ENCODE results near the gene C2orf81. TPM values are rescaled to one million over a fixed set of nuclear protein-coding genes. Genes with fewer than 3 reads are reported as not detected.

C2orf81 gene
- total RNA-seq, 1 donor from 2014 or later: 1.6 TPM

DNA sequence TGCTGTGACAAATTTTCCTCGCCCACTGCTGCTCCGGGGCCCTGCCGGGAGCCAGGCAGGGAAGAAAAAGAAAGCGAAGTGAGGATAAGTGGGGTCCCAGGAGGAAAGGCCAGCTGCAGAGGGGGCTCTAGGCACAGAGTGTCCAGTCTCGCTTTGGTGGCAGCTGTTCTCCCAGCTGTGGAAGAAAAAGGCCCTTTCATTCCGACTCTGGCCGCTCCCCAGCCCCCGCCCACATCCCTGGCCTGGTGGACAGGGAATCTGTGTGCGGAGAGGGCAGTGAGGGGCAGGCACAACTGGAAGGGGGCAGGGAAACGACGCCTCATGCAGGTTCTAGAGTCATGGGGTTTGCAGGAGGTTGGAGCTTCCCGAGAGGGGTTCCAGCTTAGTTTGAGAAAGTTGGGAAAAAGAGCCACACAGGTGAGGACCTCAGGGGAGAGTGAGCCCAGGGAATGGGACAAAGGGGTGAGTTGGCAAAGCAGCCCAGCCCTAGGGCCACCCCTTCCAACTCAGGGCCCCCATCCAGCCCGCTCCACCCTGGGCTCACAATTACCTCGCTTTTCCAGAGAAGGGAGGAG lies 18.5 kb upstream of the C2orf81 start:
- Mint-ChIP-seq H3K27me3 (ENCODE audit: low read depth) (peaks cover 32% of the 10 kb centered on the region), H3K4me1 (ENCODE audit: low read depth) (peaks cover 10% of the 10 kb centered on the region), H3K9me3 (no peaks in the 10 kb centered on the region), H3K27ac (no peak overlapping the region), H3K4me3 (ENCODE audit: low read depth) (peak overlapping the region; percentile 34), H3K36me3 (ENCODE audit: low read depth) (no peaks in the 10 kb centered on the region)
- intact Hi-C loops (cut with micrococcal nuclease): loop anchor here (2.0 kb wide), 1 partner anchor 17 kb away; no protein-coding TSS in a partner anchor
- no peak for DNase-seq (ENCODE audit: low spot score)

DNA sequence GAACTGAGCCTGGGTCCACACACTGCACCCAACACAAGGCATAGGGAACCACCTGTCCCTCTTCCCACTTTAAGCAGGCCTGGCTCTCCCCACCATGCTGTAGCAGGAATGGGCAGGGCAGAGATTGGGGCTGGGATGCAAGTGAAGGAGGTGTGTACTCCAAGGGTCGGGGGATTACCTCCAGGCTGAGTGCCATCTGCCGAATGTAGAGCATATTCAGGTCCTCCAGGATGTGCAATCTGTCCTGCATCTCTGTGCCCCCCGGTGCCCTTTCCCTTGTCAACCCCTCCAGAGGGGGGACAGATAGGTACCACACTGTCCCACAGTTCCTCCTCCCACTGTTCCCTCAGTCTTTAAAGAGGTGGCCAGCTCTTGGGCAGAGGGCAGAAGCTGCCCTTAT lies 18.0 kb upstream of the C2orf81 start:
- Mint-ChIP-seq H3K27ac (no peak overlapping the region), H3K9me3 (no peaks in the 10 kb centered on the region)
- intact Hi-C loops (cut with micrococcal nuclease): no loop called here

DNA sequence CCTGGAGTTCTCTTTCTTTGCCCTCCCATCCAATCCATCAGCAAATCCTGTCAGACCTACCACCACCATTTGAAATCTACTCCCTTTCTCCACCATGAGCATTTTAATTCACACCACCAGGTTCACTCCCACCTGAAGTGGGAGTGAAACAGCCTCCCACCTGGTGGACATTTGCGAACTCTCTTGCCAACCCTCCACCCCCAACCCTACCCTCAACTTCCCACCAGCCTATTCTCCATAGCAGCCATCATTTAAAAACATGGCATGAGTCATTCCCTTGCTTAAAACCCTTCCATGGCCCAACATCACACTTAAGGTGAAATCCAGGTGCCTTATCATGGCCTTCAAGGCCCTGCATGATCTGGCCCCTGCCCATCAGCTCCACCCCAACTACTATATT lies 16.8 kb upstream of the C2orf81 start:
- Mint-ChIP-seq H3K27ac (no peak overlapping the region), H3K36me3 (ENCODE audit: low read depth) (no peaks in the 10 kb centered on the region), H3K4me1 (ENCODE audit: low read depth) (peaks cover 10% of the 10 kb centered on the region), H3K27me3 (ENCODE audit: low read depth) (peaks cover 21% of the 10 kb centered on the region), H3K9me3 (no peaks in the 10 kb centered on the region), H3K4me3 (ENCODE audit: low read depth) (no peak overlapping the region)
- DNase-seq (ENCODE audit: low spot score): no peak
- intact Hi-C loops (cut with micrococcal nuclease): no loop called here

More for the DNA sequence above, 18.0 kb upstream of the C2orf81 start:
- Mint-ChIP-seq H3K4me1 (ENCODE audit: low read depth) (peaks cover 10% of the 10 kb centered on the region), H3K27me3 (ENCODE audit: low read depth) (peaks cover 27% of the 10 kb centered on the region), H3K4me3 (ENCODE audit: low read depth) (no peak overlapping the region), H3K36me3 (ENCODE audit: low read depth) (no peaks in the 10 kb centered on the region)
- no peak for DNase-seq (ENCODE audit: low spot score)

GRCh38 chr2:74436848-74437695 lies 15.7 kb upstream of the C2orf81 start:
- peaks cover 8% of the 10 kb centered on the region for H3K4me1 Mint-ChIP-seq (ENCODE audit: low read depth)
- intact Hi-C loops (cut with micrococcal nuclease): no loop called here
- H3K4me3 Mint-ChIP-seq (ENCODE audit: low read depth): no peak overlapping the region
- no peaks in the 10 kb centered on the region for H3K9me3 Mint-ChIP-seq
- peaks cover 15% of the 10 kb centered on the region for H3K27me3 Mint-ChIP-seq (ENCODE audit: low read depth)
- H3K36me3 Mint-ChIP-seq (ENCODE audit: low read depth): no peaks in the 10 kb centered on the region
- no peak for DNase-seq (ENCODE audit: low spot score)
- no peak overlapping the region for H3K27ac Mint-ChIP-seq

DNA sequence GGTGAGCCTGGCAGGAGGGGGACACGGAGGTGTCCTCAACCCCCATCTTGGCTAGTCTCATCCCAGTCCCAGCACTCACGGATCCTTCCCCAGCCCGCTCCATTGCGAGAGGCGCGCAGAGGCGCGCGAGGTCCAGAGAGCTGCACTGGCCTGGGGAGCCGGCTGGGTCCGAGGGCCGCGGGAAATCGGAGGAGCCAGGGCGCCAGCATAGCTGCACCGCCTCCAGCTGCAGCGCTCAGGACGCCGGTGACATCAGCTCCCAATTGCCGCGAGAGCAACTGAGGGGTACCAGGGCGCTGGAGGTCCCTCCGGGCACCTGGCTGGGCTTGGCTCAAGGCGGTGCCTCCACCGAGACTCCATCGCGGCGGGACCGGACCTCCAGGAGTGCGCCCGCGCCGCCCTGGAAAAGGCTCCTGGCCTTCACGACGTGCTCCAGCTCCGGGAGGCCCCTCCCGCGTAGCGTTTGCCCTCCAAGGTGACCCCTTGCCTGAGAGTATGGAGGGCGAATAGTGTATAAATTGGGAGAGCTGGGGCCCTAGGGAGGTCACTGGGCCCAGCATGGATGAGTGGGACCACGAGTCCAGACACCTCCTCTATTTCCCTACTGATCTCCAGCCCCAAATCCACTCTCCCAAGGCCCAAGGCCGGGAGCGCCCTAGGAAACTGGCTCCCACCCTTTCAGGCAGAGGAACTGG lies 14.8 kb upstream of the C2orf81 start:
- Mint-ChIP-seq H3K27me3 (ENCODE audit: low read depth) (peaks cover 15% of the 10 kb centered on the region), H3K9me3 (no peaks in the 10 kb centered on the region), H3K4me1 (ENCODE audit: low read depth) (peaks cover 8% of the 10 kb centered on the region), H3K27ac (no peak overlapping the region), H3K36me3 (ENCODE audit: low read depth) (no peaks in the 10 kb centered on the region), H3K4me3 (ENCODE audit: low read depth) (no peak overlapping the region)
- DNase-seq (ENCODE audit: low spot score): no peak
- intact Hi-C loops (cut with micrococcal nuclease): no loop called here

DNA sequence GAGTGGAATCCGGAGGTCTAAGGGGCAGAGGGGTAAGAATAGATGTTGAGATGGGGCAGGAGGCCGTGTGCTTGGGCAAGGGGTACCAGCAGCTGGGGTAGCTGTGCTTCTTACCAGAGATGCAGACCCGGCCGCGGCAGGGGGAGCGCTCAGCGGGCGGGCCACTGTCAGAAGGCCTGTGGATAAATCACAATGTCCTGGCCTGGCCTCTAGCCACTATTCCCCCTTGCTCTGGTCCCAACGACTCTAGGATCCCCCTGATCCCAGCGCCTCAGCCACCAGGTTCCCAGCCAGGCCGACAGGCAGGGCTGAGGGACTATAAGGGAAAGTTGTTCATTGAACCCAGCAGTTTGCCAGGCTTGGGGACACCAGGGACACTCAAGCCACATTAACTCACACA lies 9.1 kb upstream of the C2orf81 start:
- no peaks in the 10 kb centered on the region for H3K9me3 Mint-ChIP-seq
- intact Hi-C loops (cut with micrococcal nuclease): no loop called here
- H3K4me3 Mint-ChIP-seq (ENCODE audit: low read depth): no peak overlapping the region
- H3K36me3 Mint-ChIP-seq (ENCODE audit: low read depth): peaks cover 4% of the 10 kb centered on the region
- no peaks in the 10 kb centered on the region for H3K27me3 Mint-ChIP-seq (ENCODE audit: low read depth)
- no peak for DNase-seq (ENCODE audit: low spot score)
- H3K4me1 Mint-ChIP-seq (ENCODE audit: low read depth): no peaks in the 10 kb centered on the region
- no peak overlapping the region for H3K27ac Mint-ChIP-seq

DNA sequence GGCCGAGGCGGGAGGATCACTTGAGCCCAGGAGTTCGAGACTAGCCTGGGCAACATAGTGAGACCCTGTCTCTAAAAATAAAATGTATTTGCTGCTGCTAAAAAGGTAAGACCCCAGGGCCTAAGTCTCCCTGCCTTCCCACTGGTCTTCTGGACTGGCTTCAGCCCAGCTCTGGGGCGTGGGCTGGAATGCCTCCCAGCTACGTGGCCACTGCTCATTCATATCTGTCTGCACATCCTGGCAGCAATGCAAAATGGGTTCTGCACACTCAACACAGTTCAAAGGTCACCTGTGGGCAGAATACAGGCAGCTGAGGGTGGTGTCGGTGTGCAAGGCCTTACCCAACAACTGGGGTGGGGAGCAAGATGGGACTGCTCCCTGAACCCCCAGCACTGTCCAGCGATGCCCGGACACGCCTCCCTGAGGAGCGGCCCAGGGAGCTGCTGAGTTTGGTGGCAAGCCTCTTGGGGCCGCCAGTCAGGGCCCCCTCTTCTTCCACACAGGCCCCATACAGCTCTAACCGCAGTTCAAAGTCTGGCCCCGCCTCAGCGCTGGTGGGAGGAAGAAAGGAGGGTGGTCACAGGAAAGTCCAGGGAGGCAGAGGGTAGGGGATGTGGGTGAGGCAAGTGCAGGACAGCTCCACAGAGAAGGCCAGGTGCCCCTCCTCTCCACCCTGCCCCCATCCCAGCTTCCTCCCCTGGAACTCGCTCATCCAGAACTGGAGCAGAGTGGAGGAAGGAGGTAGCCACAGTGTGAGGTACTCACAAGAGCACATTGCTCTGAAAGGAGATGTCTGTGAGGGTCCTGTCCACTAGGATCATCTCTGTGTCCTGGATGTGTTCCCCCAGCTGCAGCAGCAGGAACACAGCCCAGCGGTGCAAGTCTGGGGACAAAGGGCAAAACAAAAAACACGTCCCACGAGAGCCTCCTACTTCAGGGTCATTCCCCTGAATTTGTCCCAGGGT lies 8.3 kb upstream of the C2orf81 start:
- H3K27me3 Mint-ChIP-seq (ENCODE audit: low read depth): no peaks in the 10 kb centered on the region
- peaks cover 11% of the 10 kb centered on the region for H3K36me3 Mint-ChIP-seq (ENCODE audit: low read depth)
- no peak for DNase-seq (ENCODE audit: low spot score)
- intact Hi-C loops (cut with micrococcal nuclease): no loop called here
- no peaks in the 10 kb centered on the region for H3K9me3 Mint-ChIP-seq
- no peaks in the 10 kb centered on the region for H3K4me1 Mint-ChIP-seq (ENCODE audit: low read depth)
- no peak overlapping the region for H3K27ac Mint-ChIP-seq
- H3K4me3 Mint-ChIP-seq (ENCODE audit: low read depth): no peak overlapping the region

GRCh38 chr2:74428675-74429074 lies 7.3 kb upstream of the C2orf81 start:
- Mint-ChIP-seq H3K4me1 (ENCODE audit: low read depth) (no peaks in the 10 kb centered on the region), H3K4me3 (ENCODE audit: low read depth) (no peak overlapping the region), H3K9me3 (no peaks in the 10 kb centered on the region), H3K27me3 (ENCODE audit: low read depth) (no peaks in the 10 kb centered on the region), H3K36me3 (ENCODE audit: low read depth) (peaks cover 15% of the 10 kb centered on the region), H3K27ac (no peak overlapping the region)
- intact Hi-C loops (cut with micrococcal nuclease): no loop called here
- DNase-seq (ENCODE audit: low spot score): no peak

GRCh38 chr2:74427551-74427950 lies 6.1 kb upstream of the C2orf81 start:
- H3K27me3 Mint-ChIP-seq (ENCODE audit: low read depth): no peaks in the 10 kb centered on the region
- no peak for DNase-seq (ENCODE audit: low spot score)
- peaks cover 15% of the 10 kb centered on the region for H3K36me3 Mint-ChIP-seq (ENCODE audit: low read depth)
- no peaks in the 10 kb centered on the region for H3K9me3 Mint-ChIP-seq
- H3K27ac Mint-ChIP-seq: no peak overlapping the region
- intact Hi-C loops (cut with micrococcal nuclease): no loop called here
- H3K4me3 Mint-ChIP-seq (ENCODE audit: low read depth): no peak overlapping the region
- peaks cover 4% of the 10 kb centered on the region for H3K4me1 Mint-ChIP-seq (ENCODE audit: low read depth)

DNA sequence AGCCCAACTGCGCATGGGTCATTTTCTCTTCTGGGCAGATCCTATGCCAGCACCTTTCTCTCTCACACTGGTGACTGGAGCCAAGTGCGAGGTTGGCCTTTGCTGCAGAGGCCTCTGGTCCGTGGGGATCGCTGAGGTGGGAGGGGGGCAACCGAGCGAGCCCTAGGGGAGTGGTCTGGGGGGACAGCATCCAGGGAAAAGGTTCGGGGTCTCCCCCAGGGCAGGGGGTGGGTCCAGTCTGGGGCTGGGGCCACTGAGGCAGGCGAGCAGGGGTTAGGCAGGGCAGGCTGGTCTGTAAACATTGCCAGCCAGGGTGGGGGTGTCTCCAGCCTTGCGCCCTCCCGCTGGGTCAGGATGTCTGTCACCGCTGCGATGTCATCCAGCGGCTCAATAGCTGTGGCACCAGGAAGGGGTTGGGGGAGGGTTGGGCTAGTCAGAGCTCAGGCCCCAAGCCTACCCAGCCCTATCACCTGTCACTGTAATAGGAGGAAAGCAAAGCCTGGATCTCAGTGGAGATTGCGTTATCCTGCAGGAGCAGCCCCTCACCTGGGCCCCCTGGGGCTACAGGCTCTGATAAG lies 4.9 kb upstream of the C2orf81 start:
- H3K4me3 Mint-ChIP-seq (ENCODE audit: low read depth): no peak overlapping the region
- peaks cover 5% of the 10 kb centered on the region for H3K4me1 Mint-ChIP-seq (ENCODE audit: low read depth)
- intact Hi-C loops (cut with micrococcal nuclease): no loop called here

DNA sequence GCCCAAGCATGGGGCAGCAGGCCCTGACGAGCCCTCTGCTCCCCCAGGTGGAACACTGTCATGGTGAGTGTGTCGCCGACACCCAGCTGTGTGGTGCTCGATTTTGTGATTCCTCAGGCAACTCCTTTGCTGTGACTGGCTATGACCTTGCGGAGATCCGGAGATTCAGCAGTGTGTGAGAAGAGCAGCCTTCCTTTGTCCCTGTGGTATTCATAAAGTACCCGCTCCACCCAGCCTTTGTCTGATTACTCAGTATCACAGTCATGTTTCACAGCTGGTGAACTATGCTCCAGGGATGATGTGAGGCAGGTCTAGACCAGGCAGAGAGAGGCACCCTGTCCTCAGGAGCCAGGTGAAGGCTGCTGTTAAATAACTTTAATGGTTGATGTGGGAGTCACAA lies 4.1 kb upstream of the C2orf81 start:
- Mint-ChIP-seq H3K4me1 (ENCODE audit: low read depth) (peaks cover 9% of the 10 kb centered on the region), H3K9me3 (no peaks in the 10 kb centered on the region), H3K36me3 (ENCODE audit: low read depth) (peaks cover 15% of the 10 kb centered on the region), H3K27ac (no peak overlapping the region), H3K4me3 (ENCODE audit: low read depth) (no peak overlapping the region), H3K27me3 (ENCODE audit: low read depth) (no peaks in the 10 kb centered on the region)
- intact Hi-C loops (cut with micrococcal nuclease): no loop called here
- no peak for DNase-seq (ENCODE audit: low spot score)

More for the DNA sequence above, 4.9 kb upstream of the C2orf81 start:
- Mint-ChIP-seq H3K9me3 (no peaks in the 10 kb centered on the region), H3K27me3 (ENCODE audit: low read depth) (no peaks in the 10 kb centered on the region), H3K27ac (no peak overlapping the region), H3K36me3 (ENCODE audit: low read depth) (peaks cover 15% of the 10 kb centered on the region)
- no peak for DNase-seq (ENCODE audit: low spot score)

DNA sequence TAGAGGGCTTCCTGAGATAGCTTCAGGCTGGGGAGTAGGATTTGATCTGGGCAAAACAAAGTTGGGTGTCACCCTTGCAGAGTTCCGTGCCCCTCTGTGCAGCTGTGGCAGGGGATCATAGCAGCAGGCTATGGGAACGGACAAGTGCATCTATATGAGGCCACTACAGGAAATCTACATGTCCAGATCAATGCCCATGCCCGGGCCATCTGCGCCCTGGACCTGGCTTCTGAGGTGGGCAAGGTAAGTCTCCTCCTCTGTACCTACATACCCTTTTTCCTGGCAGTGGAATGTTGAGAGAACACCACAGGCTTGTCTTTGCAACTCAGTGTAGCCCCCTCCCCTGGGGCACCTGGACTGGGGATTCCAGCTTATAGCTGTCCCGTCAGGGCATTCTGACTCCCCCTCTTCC lies 3.6 kb upstream of the C2orf81 start:
- Mint-ChIP-seq H3K27me3 (ENCODE audit: low read depth) (no peaks in the 10 kb centered on the region), H3K27ac (no peak overlapping the region), H3K9me3 (no peaks in the 10 kb centered on the region), H3K36me3 (ENCODE audit: low read depth) (peaks cover 15% of the 10 kb centered on the region), H3K4me1 (ENCODE audit: low read depth) (peaks cover 14% of the 10 kb centered on the region), H3K4me3 (ENCODE audit: low read depth) (no peak overlapping the region)
- intact Hi-C loops (cut with micrococcal nuclease): no loop called here
- no peak for DNase-seq (ENCODE audit: low spot score)

Measured in activated T-helper 2 cell treated with anti-CD3 and anti-CD28 coated beads, Interferon-gamma antibody, Interleukin-2, Interleukin-4, amounts not matched to agents 10 μg/mL and 5 μg/mL and 100 μg/mL, durations not matched to agents 14 hours and 24 hours and 36 hours (primary cell).